Cardiac fibroblast (primary cell): Measurements from ENCODE around the gene DNAAF2.
"Not testable (repeated sequence)": the region's sequence is repeated elsewhere in the genome, so short reads cannot be mapped to it uniquely, and the experiment has no call there.

Experiments
- DNase-seq, 2 donors: peaks; one replicate each; pipeline versions ENCODE4 v3.0.0 to v3.0.0-alpha.2; 2010; ENCODE audit warnings: low read depth in 2 of 2
- H3K4me3 ChIP-seq, 2 donors: replicated peaks in 1 of 2; 1 replicate in 1 of 2; 2 replicates in 1 of 2; pipeline ENCODE4 v1.5.1; 2011; ENCODE audit warnings: low read depth in 2 of 2, low read length in 2 of 2, mild to moderate bottlenecking in 2 of 2, moderate library complexity in 1 of 2
- CTCF ChIP-seq: IDR thresholded peaks from one replicate; pipeline ENCODE4 v1.5.1; 2011; ENCODE audit warnings: low read depth, mild to moderate bottlenecking, low read length, inconsistent platforms

Gene DNAAF2

GRCh38 chr14:49634547-49635334, at the start of gene DNAAF2:
Gene DNAAF2, minus strand, starts transcription at chr14:49635244. Its CDS starts 95 bp downstream, at chr14:49635149.
- no peak for TF ChIP-seq CTCF
- H3K4me3 ChIP-seq, result peak within 1 kb of the TSS; percentile 92 to 96
- peak; percentile 77 to 79 for DNase-seq

GRCh38 chr14:49679271-49679670, 44.2 kb upstream of the DNAAF2 start:
- H3K4me3 ChIP-seq, result no peak overlapping the region
- no peak for TF ChIP-seq CTCF

GRCh38 chr14:49677643-49678042, 42.6 kb upstream of the DNAAF2 start:
- peak; percentile 25 for TF ChIP-seq CTCF
- no peak overlapping the region for H3K4me3 ChIP-seq
- no peak for DNase-seq

More at GRCh38 chr14:49679271-49679670, 44.2 kb upstream of the DNAAF2 start:
- no peak for DNase-seq

GRCh38 chr14:49673586-49673985, 38.5 kb upstream of the DNAAF2 start:
- no peak overlapping the region for H3K4me3 ChIP-seq
- no peak for TF ChIP-seq CTCF
- DNase-seq, result no peak

- no peak overlapping the region for H3K4me3 ChIP-seq
- TF ChIP-seq CTCF, result no peak
- no peak for DNase-seq
Observed at GRCh38 chr14:49670475-49670874, 35.4 kb upstream of the DNAAF2 start.

GRCh38 chr14:49659526-49660455, 24.7 kb upstream of the DNAAF2 start:
- no peak overlapping the region for H3K4me3 ChIP-seq
- DNase-seq, result no peak
- no peak for TF ChIP-seq CTCF

- H3K4me3 ChIP-seq, result not testable (repeated sequence)
- peak in 1 of 2 donors; percentile 56 for DNase-seq
Observed at GRCh38 chr14:49657500-49657899, 22.5 kb upstream of the DNAAF2 start.
